Colonic mucosa (tissue), 4 donors: ENCODE data around the gene NPM3. TPM values are rescaled to one million over a fixed set of nuclear protein-coding genes. Genes with fewer than 3 reads are reported as not detected.
"Not testable (repeated sequence)": the region's sequence is repeated elsewhere in the genome, so short reads cannot be mapped to it uniquely, and the experiment has no call there.

Source experiments
- DNase-seq: peaks from one replicate; pipeline ENCODE4 v3.0.0-alpha.2; 2020
- H3K27ac ChIP-seq: fragments of 200-600 bp; one replicate; pipeline ENCODE4 v1.8.0; 2021
- H3K27me3 ChIP-seq: fragments of 200-600 bp; one replicate; pipeline ENCODE4 v1.8.0; 2021
- H3K36me3 ChIP-seq: fragments of 200-600 bp; one replicate; pipeline ENCODE4 v1.8.0; 2021
- H3K4me1 ChIP-seq: fragments of 200-600 bp; one replicate; pipeline ENCODE4 v1.8.0; 2021; ENCODE audit warnings: mild to moderate bottlenecking
- H3K4me3 ChIP-seq: fragments of 200-600 bp; one replicate; pipeline ENCODE4 v1.8.0; 2021
- H3K9ac ChIP-seq, 2 donors: one replicate each; pipeline ENCODE4 v1.7.0; 2013; ENCODE audit warnings: control low read depth in 2 of 2, low read depth in 2 of 2, low read length in 2 of 2
- H3K9me3 ChIP-seq: fragments of 200-600 bp; one replicate; pipeline ENCODE4 v1.8.0; 2021
- CTCF ChIP-seq: fragments of 200-600 bp; IDR thresholded peaks from one replicate; pipeline ENCODE4 v1.8.0; 2022; ENCODE audit warnings: antibody characterized with exemption, mild to moderate bottlenecking
- intact Hi-C: fragments of 100-400 bp; cut with DNase I; formaldehyde crosslinking; loops from one replicate; pipeline ENCODE4 v1.14.1; 2022
- total RNA-seq, 2 donors: library from RNA; stranded (reverse); fragmentation: NEBNext Ultra II Directional in 1 of 2; extraction: Animal tissue kit (Norgen Biotek cat#: 25700) in 1 of 2; gene quantifications; one replicate each; pipeline ENCODE4 v1.2.1, GENCODE V29; 2021
- donor health status: healthy.
- donor health status: DM: no; HTN: no; CAD: no.
- donor health status: DM: no; HTN: no; CAD: no.

The NPM3 gene
- total RNA-seq, 2 donors from 2014 or later = 14.6 to 73.6 TPM

- intact Hi-C loops = no loop called here
- Histone ChIP-seq H3K4me3 (no peak overlapping the region), H3K4me1 (no peaks in the 10 kb centered on the region), H3K9me3 (no peaks in the 10 kb centered on the region), H3K27me3 (no peaks in the 10 kb centered on the region), H3K36me3 (peaks cover 63% of the 10 kb centered on the region), H3K27ac (no peak overlapping the region), H3K9ac (no peak overlapping the region)
- no peak for DNase-seq
- no peak for TF ChIP-seq CTCF
Measured at GRCh38 chr10:101797403-101798059, 14.3 kb upstream of the NPM3 start.

GRCh38 chr10:101793526-101793925 lies 10.3 kb upstream of the NPM3 start:
- DNase-seq = no peak
- H3K36me3 ChIP-seq = peaks cover 54% of the 10 kb centered on the region
- H3K27me3 ChIP-seq = no peaks in the 10 kb centered on the region
- H3K4me3 ChIP-seq = no peak overlapping the region
- no peak overlapping the region for H3K27ac ChIP-seq
- H3K4me1 ChIP-seq = no peaks in the 10 kb centered on the region
- intact Hi-C loops = no loop called here
- TF ChIP-seq CTCF = no peak
- H3K9ac ChIP-seq = no peak overlapping the region
- no peaks in the 10 kb centered on the region for H3K9me3 ChIP-seq

- Histone ChIP-seq H3K4me3 (no peak overlapping the region), H3K9me3 (no peaks in the 10 kb centered on the region), H3K27ac (no peak overlapping the region), H3K4me1 (no peaks in the 10 kb centered on the region), H3K27me3 (no peaks in the 10 kb centered on the region), H3K9ac (no peak overlapping the region), H3K36me3 (peaks cover 37% of the 10 kb centered on the region)
- intact Hi-C loops = no loop called here
- no peak for TF ChIP-seq CTCF
- no peak for DNase-seq
Measured at GRCh38 chr10:101789686-101790085, 6.4 kb upstream of the NPM3 start.

- H3K9me3 ChIP-seq, H3K9ac ChIP-seq, H3K4me3 ChIP-seq, DNase-seq, H3K27me3 ChIP-seq, H3K27ac ChIP-seq, intact Hi-C loops, H3K4me1 ChIP-seq: not testable (repeated sequence)
- peaks cover 32% of the 10 kb centered on the region for H3K36me3 ChIP-seq
Measured at GRCh38 chr10:101789231-101789630, 6.0 kb upstream of the NPM3 start.

GRCh38 chr10:101785801-101786200 lies 2.6 kb upstream of the NPM3 start:
- intact Hi-C loops = no loop called here
- peaks cover 20% of the 10 kb centered on the region for H3K36me3 ChIP-seq

More at GRCh38 chr10:101785801-101786200, 2.6 kb upstream of the NPM3 start:
- no peak overlapping the region for H3K27ac ChIP-seq
- no peak overlapping the region for H3K9ac ChIP-seq
- peaks cover 10% of the 10 kb centered on the region for H3K4me1 ChIP-seq
- H3K9me3 ChIP-seq = no peaks in the 10 kb centered on the region
- TF ChIP-seq CTCF = no peak
- DNase-seq = no peak
- H3K4me3 ChIP-seq = no peak overlapping the region
- no peaks in the 10 kb centered on the region for H3K27me3 ChIP-seq
